Measurements from ENCODE around the gene WDFY3.

WDFY3 gene

GRCh38 chr4:84907145-84907544 is 59.3 kb downstream of the WDFY3 start:
- no peak for DNase-seq (ENCODE audit: low read depth in 2 of 2)

- DNase-seq (ENCODE audit: low read depth in 2 of 2): no peak
Measured at GRCh38 chr4:84905646-84906045, 60.8 kb downstream of the WDFY3 start.

GRCh38 chr4:84901740-84902281 is 64.7 kb downstream of the WDFY3 start:
- no peak for DNase-seq (ENCODE audit: low read depth in 2 of 2)

- no peak for DNase-seq (ENCODE audit: low read depth in 2 of 2)
Measured at GRCh38 chr4:84901173-84901572, 65.3 kb downstream of the WDFY3 start.

- no peak for DNase-seq (ENCODE audit: low read depth in 2 of 2)
Measured at GRCh38 chr4:84899616-84900015, 66.9 kb downstream of the WDFY3 start.

- DNase-seq (ENCODE audit: low read depth in 2 of 2): no peak
Measured at GRCh38 chr4:84897516-84897915, 69.0 kb downstream of the WDFY3 start.

- no peak for DNase-seq (ENCODE audit: low read depth in 2 of 2)
Measured at GRCh38 chr4:84895283-84895682, 71.2 kb downstream of the WDFY3 start.

- DNase-seq (ENCODE audit: low read depth in 2 of 2): no peak
Measured at GRCh38 chr4:84894621-84895020, 71.9 kb downstream of the WDFY3 start.

- DNase-seq (ENCODE audit: low read depth in 2 of 2): no peak
Measured at GRCh38 chr4:84892950-84893349, 73.5 kb downstream of the WDFY3 start.

GRCh38 chr4:84887824-84888223 is 78.7 kb downstream of the WDFY3 start:
- no peak for DNase-seq (ENCODE audit: low read depth in 2 of 2)

GRCh38 chr4:84879651-84880200 is 86.8 kb downstream of the WDFY3 start:
- DNase-seq (ENCODE audit: low read depth in 2 of 2): no peak

- DNase-seq (ENCODE audit: low read depth in 2 of 2): no peak
Measured at GRCh38 chr4:84878546-84878945, 87.9 kb downstream of the WDFY3 start.

GRCh38 chr4:84878090-84878489 is 88.4 kb downstream of the WDFY3 start:
- DNase-seq (ENCODE audit: low read depth in 2 of 2): no peak

- no peak for DNase-seq (ENCODE audit: low read depth in 2 of 2)
Measured at GRCh38 chr4:84877051-84877833, 89.2 kb downstream of the WDFY3 start.

- no peak for DNase-seq (ENCODE audit: low read depth in 2 of 2)
Measured at GRCh38 chr4:84875636-84876371, 90.7 kb downstream of the WDFY3 start.

GRCh38 chr4:84874619-84875018 is 91.9 kb downstream of the WDFY3 start:
- no peak for DNase-seq (ENCODE audit: low read depth in 2 of 2)

GRCh38 chr4:84870398-84871163 is 95.9 kb downstream of the WDFY3 start:
- DNase-seq (ENCODE audit: low read depth in 2 of 2): no peak

- no peak for DNase-seq (ENCODE audit: low read depth in 2 of 2)
Measured at GRCh38 chr4:84866295-84866694, 100.2 kb downstream of the WDFY3 start.

GRCh38 chr4:84865600-84865999 is 100.9 kb downstream of the WDFY3 start:
- no peak for DNase-seq (ENCODE audit: low read depth in 2 of 2)

- no peak for DNase-seq (ENCODE audit: low read depth in 2 of 2)
Measured at GRCh38 chr4:84862064-84862463, 104.4 kb downstream of the WDFY3 start.

GRCh38 chr4:84857296-84857695 is 109.2 kb downstream of the WDFY3 start:
- no peak for DNase-seq (ENCODE audit: low read depth in 2 of 2)

- no peak for DNase-seq (ENCODE audit: low read depth in 2 of 2)
Measured at GRCh38 chr4:84856468-84857049, 109.9 kb downstream of the WDFY3 start.

Measured in stimulated activated CD8-positive, alpha-beta memory T cell treated with anti-CD3 and anti-CD28 coated beads, Interleukin-15, amount 100 ng/mL, for 48 hours (primary cell).